Smooth muscle cell (in vitro differentiated cells): ENCODE data around the gene SLC39A2. TPM values are rescaled to one million over a fixed set of nuclear protein-coding genes. Genes with fewer than 3 reads are reported as not detected.

ENCODE experiments used
- DNase-seq: peaks from one replicate; lab custom pipeline; 2025; ENCODE audit not compliant: unreplicated experiment; lab: John Stamatoyannopoulos, UW
- H2AFZ ChIP-seq: fragments of 200-600 bp; sonication (generic); 2 replicates; pipeline ENCODE4 v1.6.0; 2016; ENCODE audit warnings: antibody characterized with exemption, low read depth, mild to moderate bottlenecking
- H3F3A ChIP-seq: fragments of 200-600 bp; sonication (generic); 2 replicates; pipeline ENCODE4 v1.6.0; 2017; ENCODE audit warnings: antibody characterized with exemption, low read depth
- H3K27ac ChIP-seq: fragments of 200-600 bp; sonication (generic); 2 replicates; pipeline ENCODE4 v1.5.1; 2016; ENCODE audit warnings: low read depth, mild to moderate bottlenecking
- H3K27me3 ChIP-seq: fragments of 200-600 bp; sonication (generic); 2 replicates; pipeline ENCODE4 v1.6.1; 2016; ENCODE audit warnings: low read depth, mild to moderate bottlenecking
- H3K36me3 ChIP-seq: fragments of 200-600 bp; sonication (generic); 2 replicates; pipeline ENCODE4 v1.5.1; 2016; ENCODE audit warnings: low read depth
- H3K4me1 ChIP-seq: fragments of 200-600 bp; sonication (generic); 2 replicates; pipeline ENCODE4 v1.5.1; 2016; ENCODE audit warnings: low read depth
- H3K4me2 ChIP-seq: fragments of 200-600 bp; sonication (generic); 2 replicates; pipeline ENCODE4 v1.6.0; 2016; ENCODE audit warnings: mild to moderate bottlenecking
- H3K4me3 ChIP-seq: fragments of 200-600 bp; sonication (generic); 2 replicates; pipeline ENCODE4 v1.5.1; 2016; ENCODE audit warnings: mild to moderate bottlenecking
- H3K79me2 ChIP-seq: fragments of 200-600 bp; sonication (generic); 2 replicates; pipeline ENCODE4 v1.6.0; 2016; ENCODE audit warnings: low read depth, mild to moderate bottlenecking
- H3K9ac ChIP-seq: fragments of 200-600 bp; sonication (generic); 2 replicates; pipeline ENCODE4 v1.6.0; 2016; ENCODE audit warnings: low read depth
- H3K9me3 ChIP-seq: fragments of 200-600 bp; sonication (generic); replicated peaks from 2 replicates; pipeline ENCODE4 v1.5.1; 2016; ENCODE audit warnings: low read depth
- H4K20me1 ChIP-seq: fragments of 200-600 bp; sonication (generic); 2 replicates; pipeline ENCODE4 v1.6.0; 2016; ENCODE audit warnings: low read depth
- CTCF ChIP-seq: fragments of 200-600 bp; sonication (generic); IDR thresholded peaks from 2 replicates; pipeline ENCODE4 v1.5.1; 2017; ENCODE audit warnings: borderline replicate concordance, mild to moderate bottlenecking, antibody characterized with exemption; ENCODE audit not compliant: insufficient read depth, poor library complexity, severe bottlenecking
- WGBS: methylation state at CpG from one replicate; pipeline ENCODE4 v1.1.7; 2016; ENCODE audit warnings: low lambda C conversion rate; 5-methylcytosine and 5-hydroxymethylcytosine counted together
- polyA plus RNA-seq: library from polyadenylated mRNA; unstranded; fragments of >200 nt; fragmentation: Nextera tagmentation; extraction: Ambion mirVana; gene quantifications from 2 replicates; pipeline ENCODE4 v1.2.1, GENCODE V29; 2016
- total RNA-seq: library from RNA; depleted of rRNA; stranded (reverse); fragments of >200 nt; gene quantifications from 2 replicates; pipeline ENCODE4 v1.2.3, GENCODE V29; 2014

SLC39A2 gene
- total and polyA plus RNA-seq, 2 experiments from 2014 or later, result 9.1 to 18.7 TPM

GRCh38 chr14:20989471-20989786, 9.7 kb upstream of the SLC39A2 start:
- Histone ChIP-seq H3F3A (peaks cover 16% of the 10 kb centered on the region), H3K27ac (peak overlapping the region; percentile 90), H3K4me1 (peaks cover 21% of the 10 kb centered on the region), H3K27me3 (no peaks in the 10 kb centered on the region), H3K4me3 (peak overlapping the region; percentile 68), H3K9me3 (no peaks in the 10 kb centered on the region), H3K79me2 (peaks cover 44% of the 10 kb centered on the region), H4K20me1 (no peaks in the 10 kb centered on the region), H3K9ac (peak overlapping the region; percentile 40), H2AFZ (no peak overlapping the region), H3K36me3 (peaks cover 6% of the 10 kb centered on the region), H3K4me2 (peak overlapping the region; percentile 90)
- WGBS, result under 1% methylated on average over 11 of the region's 11 CpGs
- TF ChIP-seq CTCF, result no peak
- no peak for DNase-seq

DNA sequence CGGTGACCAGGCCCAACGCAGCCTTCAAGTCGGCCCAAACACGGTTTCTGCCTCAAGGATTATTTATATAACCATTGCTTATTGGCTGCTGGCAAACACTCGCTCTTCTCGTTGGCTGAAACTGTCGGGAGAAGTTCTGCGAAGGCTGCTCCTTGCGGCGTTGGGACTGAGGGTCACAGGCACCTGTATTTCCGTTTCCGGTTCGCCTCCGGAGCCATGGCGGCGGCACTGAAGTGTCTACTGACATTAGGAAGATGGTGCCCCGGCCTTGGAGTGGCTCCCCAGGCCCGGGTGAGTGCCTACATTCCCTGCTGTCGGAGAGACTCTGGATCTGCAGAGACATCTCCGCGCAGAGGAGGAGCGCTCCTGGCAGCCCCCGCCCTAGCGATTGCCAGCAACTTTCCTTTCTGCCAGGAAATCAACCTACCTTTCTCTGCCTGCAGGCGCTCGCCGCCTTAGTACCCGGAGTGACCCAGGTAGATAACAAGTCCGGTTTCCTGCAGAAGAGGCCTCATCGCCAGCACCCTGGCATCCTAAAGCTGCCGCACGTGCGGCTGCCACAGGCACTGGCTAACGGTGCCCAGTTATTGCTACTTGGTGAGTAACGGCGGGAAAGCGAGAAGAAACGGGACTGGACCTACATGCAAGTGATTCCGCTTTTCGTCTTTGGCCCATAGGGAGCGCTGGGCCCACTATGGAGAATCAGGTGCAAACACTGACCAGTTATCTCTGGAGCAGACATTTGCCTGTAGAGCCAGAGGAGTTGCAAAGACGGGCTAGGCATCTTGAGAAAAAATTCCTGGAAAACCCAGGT, 9.1 kb upstream of the SLC39A2 start, which contains the start of gene METTL17:
Gene METTL17 (plus strand): TSS at position 194 of the 814 bp plus-strand sequence. CDS start 23 bp downstream, at position 217.
- Histone ChIP-seq H3K4me1 (peaks cover 21% of the 10 kb centered on the region), H3K4me3 (peak within 1 kb of the TSS; percentile 68), H3K9me3 (no peaks in the 10 kb centered on the region), H3K9ac (peak within 1 kb of the TSS; percentile 61), H3K27me3 (no peaks in the 10 kb centered on the region), H3K79me2 (peaks cover 50% of the 10 kb centered on the region), H2AFZ (peak within 1 kb of the TSS; percentile 88), H4K20me1 (no peaks in the 10 kb centered on the region), H3F3A (peaks cover 16% of the 10 kb centered on the region), H3K4me2 (peak within 1 kb of the TSS; percentile 90), H3K36me3 (peaks cover 11% of the 10 kb centered on the region), H3K27ac (peak within 1 kb of the TSS; percentile 90)
- peak; percentile 52 for DNase-seq
- 1% methylated on average over 40 of the region's 42 CpGs for WGBS
- TF ChIP-seq CTCF, result peak; percentile 25

DNA sequence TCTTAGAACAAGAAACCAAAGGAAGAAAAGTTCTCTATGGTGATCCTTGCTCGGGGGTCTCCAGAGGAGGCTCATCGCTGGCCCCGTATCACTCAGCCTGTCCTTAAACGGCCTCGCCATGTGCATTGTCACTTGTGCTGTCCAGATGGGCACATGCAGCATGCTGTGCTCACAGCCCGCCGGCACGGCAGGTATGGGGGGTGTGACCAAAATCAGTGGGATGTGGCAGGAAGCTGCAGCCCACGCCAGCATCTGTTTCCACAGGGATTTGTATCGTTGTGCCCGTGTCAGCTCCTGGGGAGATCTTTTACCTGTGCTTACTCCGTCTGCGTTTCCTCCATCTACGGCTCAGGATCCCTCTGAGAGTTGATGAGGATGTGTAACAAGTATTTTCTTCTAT, 2.6 kb upstream of the SLC39A2 start:
- Histone ChIP-seq H3K27me3 (no peaks in the 10 kb centered on the region), H3K36me3 (peaks cover 14% of the 10 kb centered on the region), H3K4me1 (peaks cover 21% of the 10 kb centered on the region), H4K20me1 (no peaks in the 10 kb centered on the region), H3K4me2 (no peak overlapping the region), H3F3A (peaks cover 24% of the 10 kb centered on the region), H3K4me3 (no peak overlapping the region), H3K27ac (peak overlapping the region; percentile 38), H3K9me3 (no peaks in the 10 kb centered on the region), H3K79me2 (peaks cover 40% of the 10 kb centered on the region), H2AFZ (no peak overlapping the region), H3K9ac (no peak overlapping the region)
- WGBS, result 94% methylated on average over 14 of the region's 14 CpGs
- no peak for DNase-seq
- no peak for TF ChIP-seq CTCF
